Endothelial cell of umbilical vein (primary cell): Measurements from ENCODE around the gene SDK2. TPM values are rescaled to one million over a fixed set of nuclear protein-coding genes. Genes with fewer than 3 reads are reported as not detected.

Experiments used
- BruUV-seq: library from RNA; stranded (reverse); fragments of 400-500 nt; replicated peaks from 2 replicates; lab custom pipeline; 2021; lab: Mats Ljungman, UMichigan
- CTCF ChIA-PET: fragments of 300-600, 350-600 bp; sonication (Branson Sonifier 250); formaldehyde crosslinking; loops from one replicate; lab custom pipeline; 2021; ENCODE audit warnings: antibody characterized with exemption, inconsistent platforms; lab: Charles Lee
- POLR2A ChIA-PET: fragments of 300-600, 350-600 bp; sonication (Branson Sonifier 250); formaldehyde crosslinking; loops from one replicate; lab custom pipeline; 2021; ENCODE audit warnings: antibody characterized with exemption, inconsistent platforms; lab: Charles Lee
- DNase-seq: peaks from one replicate; pipeline ENCODE4 v3.0.0-alpha.2; 2011; ENCODE audit warnings: low read depth, low spot score
- FAIRE-seq: peaks from 2 replicates; lab custom pipeline; 2011; peaks lifted over from hg19 to GRCh38; lab: Jason Lieb, UNC
- H2AFZ ChIP-seq: 2 replicates; pipeline ENCODE4 v1.6.0; 2012; ENCODE audit warnings: low read depth, low read length, control low read depth, inconsistent platforms
- H3K27ac ChIP-seq: 2 replicates; pipeline ENCODE4 v1.5.1; 2011; ENCODE audit warnings: low read depth, mild to moderate bottlenecking, control low read depth, low read length, moderate library complexity; ENCODE audit not compliant: insufficient read depth
- H3K27me3 ChIP-seq, 2 experiments: 2 replicates each; pipeline versions ENCODE4 v1.6.0 to v1.6.1; 2011; ENCODE audit warnings: low read length in 2 of 2, mixed read lengths in 1 of 2; ENCODE audit not compliant: control insufficient read depth in 2 of 2, insufficient read depth in 2 of 2
- H3K36me3 ChIP-seq, 2 experiments: 2 replicates in 1 of 2; 3 replicates in 1 of 2; pipeline ENCODE4 v1.5.1; 2011; ENCODE audit warnings: low read length in 2 of 2, mild to moderate bottlenecking in 1 of 2, moderate library complexity in 1 of 2; ENCODE audit not compliant: control insufficient read depth in 2 of 2, insufficient read depth in 2 of 2; ENCODE audit errors: extremely low read depth in 1 of 2
- H3K4me1 ChIP-seq: 3 replicates; pipeline ENCODE4 v1.5.1; 2011; ENCODE audit warnings: mild to moderate bottlenecking, low read length; ENCODE audit not compliant: control insufficient read depth, insufficient read depth; ENCODE audit errors: extremely low read depth
- H3K4me2 ChIP-seq: 2 replicates; pipeline ENCODE4 v1.6.1; 2011; ENCODE audit warnings: low read length, control low read depth, mixed read lengths; ENCODE audit not compliant: insufficient read depth
- H3K4me3 ChIP-seq, 3 experiments: fragments of 200-600 bp in 1 of 3; sonication (generic), shearing (Covaris generic) in 1 of 3; replicated peaks in 1 of 3; 2 replicates each; pipeline ENCODE4 v1.5.1; 2011 to 2016; ENCODE audit warnings: control low read depth in 3 of 3, low read length in 3 of 3, mild to moderate bottlenecking in 2 of 3, inconsistent platforms in 1 of 3, low read depth in 1 of 3, moderate library complexity in 1 of 3; ENCODE audit not compliant: insufficient read depth in 1 of 3
- H3K79me2 ChIP-seq: 2 replicates; pipeline ENCODE4 v1.6.0; 2012; ENCODE audit warnings: low read length, inconsistent platforms; ENCODE audit not compliant: control insufficient read depth, insufficient read depth
- H3K9ac ChIP-seq: replicated peaks from 2 replicates; pipeline ENCODE3; 2011; ENCODE audit warnings: low read length, control low read depth; ENCODE audit not compliant: insufficient read depth; ENCODE audit errors: extremely low read depth
- H3K9me1 ChIP-seq: replicated peaks from 3 replicates; pipeline ENCODE4 v1.6.0; 2011; ENCODE audit warnings: mild to moderate bottlenecking, low read length; ENCODE audit not compliant: control insufficient read depth, insufficient read depth; ENCODE audit errors: extremely low read depth
- H3K9me3 ChIP-seq: replicated peaks from 2 replicates; pipeline ENCODE4 v1.5.1; 2012; ENCODE audit warnings: low read length, inconsistent platforms; ENCODE audit not compliant: control insufficient read depth, insufficient read depth
- H4K20me1 ChIP-seq: replicated peaks from 2 replicates; pipeline ENCODE3; 2011; ENCODE audit warnings: mild to moderate bottlenecking, low read length; ENCODE audit not compliant: control insufficient read depth, insufficient read depth; ENCODE audit errors: extremely low read depth
- CTCF ChIP-seq, 2 donors: IDR thresholded peaks; 1 replicate in 1 of 2; 2 replicates in 1 of 2; pipeline ENCODE4 v1.5.1; 2011; ENCODE audit warnings: low read length in 2 of 2, mild to moderate bottlenecking in 2 of 2, moderate library complexity in 2 of 2, control low read depth in 1 of 2, inconsistent platforms in 1 of 2, low read depth in 1 of 2; ENCODE audit not compliant: insufficient read depth in 1 of 2; ENCODE audit errors: extremely low read depth in 1 of 2
- EZH2 ChIP-seq: IDR thresholded peaks from 2 replicates; pipeline ENCODE4 v1.6.1; 2012; ENCODE audit warnings: borderline replicate concordance, low read depth, mild to moderate bottlenecking, moderate library complexity, low read length, inconsistent platforms; ENCODE audit not compliant: severe bottlenecking
- FOS ChIP-seq: IDR thresholded peaks from 2 replicates; pipeline ENCODE4 v1.6.1; 2011; ENCODE audit warnings: mild to moderate bottlenecking, low read length, moderate library complexity, borderline replicate concordance; ENCODE audit not compliant: insufficient read depth
- GATA2 ChIP-seq: IDR thresholded peaks from 2 replicates; pipeline ENCODE4 v1.7.0; 2011; ENCODE audit warnings: low read depth, mild to moderate bottlenecking, moderate library complexity, mixed read lengths, low read length; ENCODE audit not compliant: insufficient read length, insufficient read depth
- JUN ChIP-seq: IDR thresholded peaks from 2 replicates; pipeline ENCODE4 v1.6.1; 2011; ENCODE audit warnings: borderline replicate concordance, low read depth; ENCODE audit not compliant: insufficient read length, insufficient read depth
- MAX ChIP-seq: IDR thresholded peaks from 2 replicates; pipeline ENCODE4 v1.6.1; 2011; ENCODE audit not compliant: insufficient read depth, insufficient read length
- MYC ChIP-seq: IDR thresholded peaks from one replicate; pipeline ENCODE4 v1.6.1; 2011; ENCODE audit warnings: mild to moderate bottlenecking, low read depth, low read length
- POLR2A ChIP-seq: IDR thresholded peaks from 2 replicates; pipeline ENCODE4 v1.6.1; 2012; ENCODE audit warnings: low read depth, mild to moderate bottlenecking, control low read depth, low read length
- POLR2AphosphoS5 ChIP-seq: IDR thresholded peaks from 2 replicates; pipeline ENCODE4 v1.6.1; 2012; ENCODE audit warnings: low read depth, mild to moderate bottlenecking, control low read depth, low read length, moderate library complexity; ENCODE audit not compliant: insufficient read depth
- dilution Hi-C: fragments of 300-500 bp; cut with MboI; formaldehyde crosslinking; loops from one replicate; pipeline ENCODE4 v1.15.0; 2019; ENCODE audit warnings: low sequenced_read_pairs; ENCODE audit not compliant: extremely low pct_ligation_motif_present
- intact Hi-C: fragments of 100-400 bp; cut with micrococcal nuclease; formaldehyde crosslinking; loops from one replicate; pipeline ENCODE4 v1.10.0; 2022
- polyA plus RNA-seq, 4 experiments: library from polyadenylated mRNA; depleted of rRNA in 3 of 4; stranded (reverse) in 3 of 4; unstranded in 1 of 4; fragments of >200 nt; gene quantifications; 2 replicates each; pipeline versions ENCODE4 v1.2.1 to v1.2.3, GENCODE V29; 2011 to 2012; ENCODE audit warnings: missing spikeins in 1 of 4
- total RNA-seq: library from RNA; stranded (reverse); gene quantifications from 2 replicates; pipeline ENCODE4 v1.2.3, GENCODE V29; 2021

The SDK2 gene
- total and polyA plus RNA-seq, 2 donors (not counting 3 experiments of a cell fraction or from before 2014, with no cell fraction given), result not detected

- Histone ChIP-seq H2AFZ (no peak overlapping the region), H4K20me1 (no peaks in the 10 kb centered on the region), H3K9me1 (no peaks in the 10 kb centered on the region), H3K27me3 (no peaks in the 10 kb centered on the region), H3K4me2 (no peak overlapping the region), H3K9me3 (no peaks in the 10 kb centered on the region), H3K4me1 (no peaks in the 10 kb centered on the region), H3K9ac (no peak overlapping the region), H3K4me3 (no peak overlapping the region), H3K79me2 (no peaks in the 10 kb centered on the region), H3K27ac (no peak overlapping the region), H3K36me3 (no peaks in the 10 kb centered on the region)
- CTCF ChIA-PET, result interaction anchor here (1.3 kb wide), 1 partner anchor 20 kb away, joined by 4 read pairs; no protein-coding TSS in a partner anchor
- TF ChIP-seq POLR2A, result no peak
- no peak for TF ChIP-seq MYC
- TF ChIP-seq FOS, result no peak
- TF ChIP-seq EZH2, result no peak
- TF ChIP-seq POLR2AphosphoS5, result no peak
- no peak for TF ChIP-seq GATA2
- TF ChIP-seq JUN, result no peak
- TF ChIP-seq MAX, result no peak
- TF ChIP-seq CTCF (IDR thresholded peaks at IDR 0.05; ENCODE audit: extremely low read depth in 1 of 2, insufficient read depth in 1 of 2, low read depth in 1 of 2, low read length in 2 of 2), result no peak
- BruUV-seq, result no TSS peak
- no peak for FAIRE-seq
- DNase-seq, result no peak
- intact Hi-C loops, result no loop called here
- dilution Hi-C loops, result no loop called here
- POLR2A ChIA-PET, result no interaction called here
Observed at GRCh38 chr17:73390221-73390620, 254.0 kb downstream of the SDK2 start.
